WERI-Rb-1 (cell line): ENCODE measurements around the gene CERKL.

Experiments
- DNase-seq: peaks from one replicate; pipeline ENCODE4 v3.0.0-alpha.2; 2020
- H3K27ac ChIP-seq: fragments of 250-450 bp; sonication (Bioruptor Pico); 2 replicates; pipeline ENCODE4 v1.5.1; 2020; ENCODE audit warnings: mild to moderate bottlenecking, moderate library complexity
- H3K27me3 ChIP-seq: fragments of 250-450 bp; sonication (Bioruptor Pico); 2 replicates; pipeline ENCODE4 v1.5.1; 2021; ENCODE audit warnings: mild to moderate bottlenecking, low read depth, moderate library complexity; ENCODE audit not compliant: insufficient read depth, severe bottlenecking
- H3K36me3 ChIP-seq: fragments of 250-450 bp; sonication (Bioruptor Pico); 2 replicates; pipeline ENCODE4 v1.5.1; 2020; ENCODE audit warnings: mild to moderate bottlenecking, moderate library complexity
- H3K4me3 ChIP-seq: 2 replicates; pipeline ENCODE4 v1.5.1; 2011; ENCODE audit warnings: low read depth, mild to moderate bottlenecking, control low read depth, low read length
- H3K9me3 ChIP-seq: fragments of 250-450 bp; sonication (Bioruptor Pico); 2 replicates; pipeline ENCODE4 v1.5.1; 2021; ENCODE audit warnings: mild to moderate bottlenecking, moderate library complexity; ENCODE audit not compliant: severe bottlenecking
- CTCF ChIP-seq: IDR thresholded peaks from 2 replicates; pipeline ENCODE4 v1.5.1; 2011; ENCODE audit warnings: low read depth, mild to moderate bottlenecking, control low read depth, inconsistent platforms, low read length

CERKL gene

GRCh38 chr2:181540421-181540820, 116.5 kb downstream of the CERKL start:
- TF ChIP-seq CTCF, result no peak
- Histone ChIP-seq H3K27me3 (no peaks in the 10 kb centered on the region), H3K4me3 (no peak overlapping the region), H3K27ac (no peak overlapping the region), H3K36me3 (peaks cover 10% of the 10 kb centered on the region), H3K9me3 (peaks cover 6% of the 10 kb centered on the region)
- no peak for DNase-seq

- peaks cover 10% of the 10 kb centered on the region for H3K36me3 ChIP-seq
- H3K27me3 ChIP-seq, result no peaks in the 10 kb centered on the region
- DNase-seq, result no peak
- H3K9me3 ChIP-seq, result peaks cover 6% of the 10 kb centered on the region
- no peak for TF ChIP-seq CTCF
- no peak overlapping the region for H3K4me3 ChIP-seq
- no peak overlapping the region for H3K27ac ChIP-seq
These were observed 120.2 kb downstream of the CERKL start for GRCh38 chr2:181536730-181537129.

GRCh38 chr2:181528441-181528840, 128.5 kb downstream of the CERKL start:
- no peaks in the 10 kb centered on the region for H3K27me3 ChIP-seq
- no peak for TF ChIP-seq CTCF
- DNase-seq, result no peak
- no peak overlapping the region for H3K27ac ChIP-seq
- no peaks in the 10 kb centered on the region for H3K36me3 ChIP-seq
- no peak overlapping the region for H3K4me3 ChIP-seq
- H3K9me3 ChIP-seq, result no peaks in the 10 kb centered on the region

- no peak overlapping the region for H3K4me3 ChIP-seq
- no peak overlapping the region for H3K27ac ChIP-seq
- H3K9me3 ChIP-seq, result no peaks in the 10 kb centered on the region
- no peak for TF ChIP-seq CTCF
- no peaks in the 10 kb centered on the region for H3K27me3 ChIP-seq
- DNase-seq, result no peak
- H3K36me3 ChIP-seq, result no peaks in the 10 kb centered on the region
These were observed 129.8 kb downstream of the CERKL start for GRCh38 chr2:181527058-181527457.

- TF ChIP-seq CTCF, result no peak
- no peak for DNase-seq
- H3K27ac ChIP-seq, result no peak overlapping the region
- no peak overlapping the region for H3K4me3 ChIP-seq
- no peaks in the 10 kb centered on the region for H3K36me3 ChIP-seq
- no peaks in the 10 kb centered on the region for H3K9me3 ChIP-seq
- no peaks in the 10 kb centered on the region for H3K27me3 ChIP-seq
These were observed 130.9 kb downstream of the CERKL start for GRCh38 chr2:181526014-181526413.

- Histone ChIP-seq H3K27ac (no peak overlapping the region), H3K36me3 (no peaks in the 10 kb centered on the region), H3K27me3 (no peaks in the 10 kb centered on the region), H3K4me3 (no peak overlapping the region), H3K9me3 (no peaks in the 10 kb centered on the region)
- DNase-seq, result no peak
- TF ChIP-seq CTCF, result no peak
These were observed 133.1 kb downstream of the CERKL start for GRCh38 chr2:181523756-181524155.
